ENCODE data around the gene TXNRD1.
"Not testable (repeated sequence)": the region's sequence is repeated elsewhere in the genome, so short reads cannot be mapped to it uniquely, and the experiment has no call there.

The TXNRD1 gene

GRCh38 chr12:104243551-104243950, 28.0 kb downstream of the TXNRD1 start:
- no peak for FAIRE-seq

- FAIRE-seq = no peak
Measured at GRCh38 chr12:104243971-104244370, 28.4 kb downstream of the TXNRD1 start.

DNA sequence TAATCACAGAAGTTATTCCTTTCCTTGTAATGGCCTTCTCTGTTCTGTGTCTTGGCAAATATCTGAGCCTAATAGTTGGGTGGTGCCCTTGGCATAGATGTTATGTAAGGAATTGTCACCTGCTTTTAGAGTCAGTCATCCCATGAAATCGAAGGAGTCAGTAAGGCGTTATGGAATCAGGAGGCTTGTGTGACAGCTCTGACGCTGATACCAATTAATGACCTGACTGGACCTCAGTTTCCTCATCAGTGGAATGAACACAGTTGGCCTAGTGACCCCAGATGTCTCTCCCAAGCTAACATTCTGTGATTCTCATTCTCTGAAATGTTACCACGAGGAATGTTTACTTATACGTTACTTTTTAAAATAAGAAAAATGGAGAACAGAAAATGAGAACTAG, 32.1 kb downstream of the TXNRD1 start:
- no peak for FAIRE-seq

DNA sequence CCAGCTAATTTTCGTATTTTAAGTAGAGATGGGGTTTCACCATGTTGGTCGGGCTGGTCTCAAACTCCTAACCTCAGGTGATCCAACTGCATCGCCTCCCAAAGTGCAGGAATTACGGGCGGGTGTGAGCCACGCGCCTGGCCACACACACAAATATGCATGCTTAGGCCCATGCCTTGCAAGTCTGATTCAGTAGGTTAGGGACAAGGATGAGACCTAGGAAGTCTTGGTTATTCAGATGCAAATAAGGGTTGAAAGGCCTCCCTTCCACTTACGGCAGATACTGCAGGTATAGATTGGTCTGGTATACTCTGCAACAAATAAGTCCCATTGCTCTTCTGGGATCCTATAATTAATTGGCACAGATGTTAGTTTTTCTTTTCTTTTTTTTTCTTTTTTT, 32.9 kb downstream of the TXNRD1 start:
- FAIRE-seq = no peak

DNA sequence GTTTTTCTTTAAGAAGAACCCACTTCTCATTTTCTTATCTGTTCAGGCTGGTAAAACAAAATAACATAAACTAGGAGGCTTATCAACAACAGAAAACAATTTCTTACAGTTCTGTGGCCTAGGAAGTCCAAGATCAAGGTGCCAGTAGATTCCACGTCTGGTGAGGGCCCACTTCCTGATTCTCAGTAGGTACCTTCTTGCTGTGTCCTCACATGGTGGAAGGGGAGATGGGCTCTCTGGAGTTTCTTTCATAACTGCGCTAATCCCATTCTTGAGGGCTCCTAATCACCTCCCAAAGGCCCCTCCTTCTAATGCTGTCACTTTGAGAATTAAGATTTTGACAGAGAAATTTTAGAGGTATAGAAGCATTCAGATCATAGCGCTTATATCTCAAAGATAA, 33.4 kb downstream of the TXNRD1 start:
- no peak for FAIRE-seq

GRCh38 chr12:104249898-104250297, 34.3 kb downstream of the TXNRD1 start:
- no peak for FAIRE-seq

- no peak for FAIRE-seq
Measured at GRCh38 chr12:104250366-104251125, 35.0 kb downstream of the TXNRD1 start.

DNA sequence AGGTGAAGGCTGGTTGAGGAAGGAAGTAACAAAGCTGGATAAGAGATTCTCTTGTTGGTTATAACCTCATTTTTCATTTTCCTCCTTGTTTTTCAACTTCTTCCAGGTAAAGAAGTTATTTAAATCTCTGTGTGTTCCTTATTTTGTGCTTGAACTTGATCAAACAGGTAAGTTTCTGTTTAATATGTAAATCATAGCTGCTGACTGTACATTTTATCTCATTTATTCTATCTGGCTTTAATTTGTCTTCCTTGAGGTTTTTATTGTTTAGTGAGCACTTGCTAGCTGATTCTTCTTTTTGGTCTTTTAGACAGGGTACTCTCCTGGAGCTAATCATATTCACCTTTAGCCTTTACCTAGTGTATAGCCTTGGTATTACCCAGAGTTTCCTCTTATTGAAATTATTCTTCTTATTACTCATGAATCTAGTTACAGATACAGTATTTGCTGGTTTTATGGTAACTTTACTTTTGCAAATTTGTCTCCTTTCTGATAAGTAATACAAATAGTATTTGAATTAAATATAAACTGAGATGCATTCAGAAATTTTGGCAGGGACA, 42.4 kb downstream of the TXNRD1 start:
- FAIRE-seq = no peak

GRCh38 chr12:104258476-104259067, 43.0 kb downstream of the TXNRD1 start:
- no peak for FAIRE-seq

GRCh38 chr12:104263026-104263425, 47.4 kb downstream of the TXNRD1 start:
- no peak for FAIRE-seq

DNA sequence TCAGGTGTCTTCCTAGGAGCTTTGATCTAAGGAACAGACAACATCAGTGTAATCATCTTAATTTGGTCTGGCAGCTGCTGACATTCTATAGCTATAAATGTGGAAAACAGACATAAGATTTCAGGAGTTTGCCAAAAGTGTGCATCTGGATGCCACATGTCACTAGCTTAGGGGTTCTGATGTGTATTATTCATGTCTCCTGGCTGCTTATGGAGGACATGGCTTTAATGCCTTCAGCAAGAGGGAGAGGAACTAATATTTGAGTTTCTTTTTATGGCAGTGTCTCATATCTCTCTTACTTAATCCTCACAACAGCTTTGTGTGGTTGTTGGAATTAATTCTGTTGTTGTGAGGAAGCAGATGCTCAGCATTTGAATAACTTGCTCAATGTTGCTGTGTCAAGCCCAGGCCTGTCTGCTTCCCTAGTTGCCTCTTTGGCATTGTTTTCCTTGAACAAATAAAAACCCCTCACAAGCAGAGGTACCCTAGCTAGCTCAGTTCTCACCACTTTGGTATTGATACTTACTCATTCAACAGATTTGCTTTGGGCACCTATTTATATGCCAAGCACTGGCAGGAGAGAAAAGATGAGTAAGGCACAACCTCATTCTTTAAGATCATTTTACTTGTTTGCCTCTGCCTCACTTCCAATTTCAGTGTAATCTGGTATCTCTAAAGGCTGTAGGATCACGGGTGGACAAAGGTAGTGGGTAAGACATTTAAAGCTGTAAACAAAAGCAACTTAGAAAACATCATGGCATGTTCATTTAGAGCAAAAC, 48.2 kb downstream of the TXNRD1 start:
- no peak for FAIRE-seq

- not testable (repeated sequence) for FAIRE-seq
Measured at GRCh38 chr12:104265436-104265835, 49.9 kb downstream of the TXNRD1 start.

DNA sequence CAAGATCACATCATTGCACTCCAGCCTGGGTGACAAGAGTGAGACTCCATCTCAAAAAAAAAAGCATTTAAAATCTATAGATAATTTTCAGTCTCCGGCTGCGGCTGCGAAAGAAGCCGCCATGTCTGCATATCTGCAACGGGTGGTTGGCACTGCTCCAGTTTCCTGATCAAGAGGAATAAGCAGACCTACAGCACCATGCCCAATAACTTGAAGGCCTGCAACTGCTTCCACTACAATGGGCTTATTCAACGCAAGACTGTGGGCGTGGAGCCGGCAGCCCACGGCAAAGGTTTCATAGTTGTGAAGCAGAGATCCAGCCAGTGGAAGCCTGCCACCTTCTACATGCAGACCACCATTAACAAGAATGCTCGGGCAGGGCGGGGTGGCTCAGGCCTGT, 57.4 kb downstream of the TXNRD1 start:
- FAIRE-seq = no peak

DNA sequence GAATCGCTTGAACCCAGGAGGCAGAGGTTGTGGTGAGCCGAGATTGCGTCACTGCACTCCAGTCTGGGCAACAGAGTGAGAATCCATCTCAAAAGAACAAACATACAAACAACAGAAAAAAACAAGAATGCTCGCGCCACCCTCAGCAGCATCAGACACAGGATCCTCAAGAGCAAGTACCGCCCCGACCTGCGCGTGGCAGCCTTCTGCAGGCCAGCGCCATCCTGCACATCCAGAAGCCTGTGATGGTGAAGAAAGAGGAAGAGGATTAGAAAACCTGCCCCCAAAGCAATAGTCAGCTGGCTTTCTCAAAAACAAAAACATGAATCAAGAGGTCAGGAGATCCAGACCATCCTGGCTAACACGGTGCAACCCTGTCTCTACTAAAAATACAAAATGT, 57.9 kb downstream of the TXNRD1 start:
- FAIRE-seq = no peak

DNA sequence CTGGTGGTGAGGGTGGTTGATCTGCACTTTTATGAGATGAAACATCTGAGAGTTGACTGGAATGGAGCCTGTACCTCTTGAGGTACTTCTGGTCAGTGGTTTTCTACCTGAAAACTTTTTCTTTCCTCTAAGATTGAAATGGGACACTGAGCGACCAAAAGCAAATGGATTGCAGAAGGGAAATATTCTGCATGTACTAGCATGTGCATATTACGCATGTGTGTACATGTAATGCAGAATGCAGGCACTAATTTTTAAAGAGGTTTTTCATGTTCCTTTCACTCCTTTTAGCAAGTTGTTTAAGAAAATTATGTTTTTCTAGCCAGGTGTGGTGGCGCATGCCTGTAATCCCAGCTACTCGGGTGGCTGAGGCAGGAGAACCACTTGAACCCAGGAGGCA, 59.2 kb downstream of the TXNRD1 start:
- no peak for FAIRE-seq

- no peak for FAIRE-seq
Measured at GRCh38 chr12:104275689-104276088, 60.1 kb downstream of the TXNRD1 start.

DNA sequence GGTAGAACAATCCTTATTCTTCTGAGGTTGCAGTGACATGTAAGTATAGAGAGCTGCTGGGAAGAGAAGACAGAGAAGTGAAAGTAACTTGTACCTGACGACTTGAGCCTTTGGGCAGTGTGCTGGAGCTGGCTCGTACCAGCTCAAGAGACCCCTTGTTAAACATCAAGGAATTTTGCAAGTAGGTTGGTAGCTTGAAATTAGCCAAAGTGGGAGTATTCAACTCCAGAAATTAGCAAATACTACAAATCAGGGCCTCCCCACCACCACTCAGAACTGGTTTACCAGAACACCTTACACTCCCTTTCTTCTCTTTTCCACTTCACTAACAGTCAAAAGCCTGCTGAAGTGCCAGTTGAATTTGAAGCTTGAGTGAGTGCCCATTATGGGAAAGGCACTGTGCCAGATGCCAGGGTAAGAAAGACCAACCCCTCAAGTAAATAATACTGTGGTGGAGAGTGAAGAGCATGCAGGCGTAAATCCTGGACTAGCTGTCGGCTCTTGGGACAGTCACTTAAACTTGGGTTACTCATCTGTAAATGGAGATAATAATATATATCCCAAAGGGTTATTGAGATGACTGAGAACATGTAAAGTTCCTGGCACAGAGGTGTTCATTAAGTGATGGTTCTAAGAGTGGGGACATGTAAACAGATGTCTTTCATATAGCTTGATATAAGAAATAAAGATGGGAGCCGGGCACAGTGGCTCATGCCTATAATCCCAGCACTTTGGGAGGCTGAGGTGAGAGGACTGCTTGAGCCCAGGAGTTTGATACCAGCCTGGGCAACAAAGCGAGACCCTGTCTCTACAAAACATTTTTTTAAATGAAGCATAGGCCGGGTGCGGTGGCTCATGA, 60.9 kb downstream of the TXNRD1 start:
- no peak for FAIRE-seq

- no peak for FAIRE-seq
Measured at GRCh38 chr12:104279164-104279563, 63.6 kb downstream of the TXNRD1 start.

DNA sequence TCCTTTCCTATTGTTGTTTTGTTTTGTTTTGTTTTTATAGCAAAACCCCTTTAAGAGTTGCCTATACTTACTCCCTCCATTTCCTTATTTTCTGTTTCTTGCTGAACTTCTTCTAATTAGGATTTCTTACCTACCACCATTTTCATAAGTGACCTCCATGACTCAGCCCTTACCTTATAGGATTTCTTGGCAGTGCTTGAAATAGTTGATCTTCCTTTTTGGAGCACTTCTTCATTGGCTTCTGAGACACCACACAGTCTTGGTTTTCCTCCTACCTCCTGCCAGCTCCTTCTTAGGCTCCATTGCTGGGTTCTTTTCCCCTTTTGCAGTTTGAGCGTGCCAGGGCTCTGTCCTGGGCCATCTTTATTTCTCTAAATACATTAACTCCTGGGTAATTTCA, 64.5 kb downstream of the TXNRD1 start:
- FAIRE-seq = no peak

DNA sequence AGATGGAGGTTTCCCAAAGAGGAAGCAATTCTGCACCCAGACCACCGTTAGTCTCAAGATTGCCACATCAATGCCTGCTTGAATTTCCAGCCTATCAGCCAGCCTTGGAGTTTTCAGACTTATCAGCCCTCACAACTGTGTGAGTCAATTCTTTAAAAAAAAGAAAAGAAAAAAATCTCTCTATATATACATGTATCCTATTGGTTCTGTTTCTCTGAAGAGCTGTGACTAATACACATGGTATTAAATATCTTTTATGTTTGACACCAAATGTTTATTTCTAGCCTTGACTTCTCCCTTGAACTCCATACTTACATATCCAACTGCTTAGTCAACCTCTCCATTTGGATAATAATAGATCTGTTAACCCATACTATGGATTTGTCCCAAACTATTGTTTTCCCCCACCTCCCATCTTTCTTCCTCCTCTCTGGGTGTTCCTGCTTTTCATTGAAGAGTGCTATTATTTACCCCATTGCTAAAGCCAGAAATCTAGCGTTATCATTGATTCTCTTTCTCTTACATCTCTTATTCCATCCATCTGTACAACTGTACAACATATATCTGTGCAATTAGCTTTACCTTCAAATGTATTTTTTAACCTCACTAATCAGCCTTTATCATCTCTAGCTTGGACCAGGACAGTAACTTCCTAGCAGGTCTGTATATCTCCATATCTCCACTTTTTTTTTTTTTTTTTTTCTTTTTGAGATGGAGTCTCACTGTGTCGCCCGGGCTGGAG, 65.3 kb downstream of the TXNRD1 start:
- FAIRE-seq = no peak

DNA sequence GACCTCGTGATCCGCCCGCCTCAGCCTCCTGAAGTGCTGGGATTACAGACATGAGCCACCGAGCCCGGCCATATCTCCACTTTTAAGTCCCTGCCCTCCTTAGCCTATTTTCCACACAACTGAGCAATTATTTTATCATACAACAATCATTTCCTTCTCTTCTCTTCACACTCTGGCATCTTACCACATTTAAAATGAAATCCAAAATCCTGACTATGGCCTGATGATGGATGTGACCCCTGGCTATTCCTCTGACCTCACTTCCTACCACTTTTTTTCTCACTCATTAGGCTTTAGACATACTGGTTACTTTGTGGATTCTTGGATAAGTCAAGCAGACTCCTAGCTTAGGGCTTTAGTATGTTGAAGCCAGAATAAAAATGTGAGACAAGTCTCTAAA, 66.1 kb downstream of the TXNRD1 start:
- FAIRE-seq = no peak

GRCh38 chr12:104282109-104282508, 66.5 kb downstream of the TXNRD1 start:
- no peak for FAIRE-seq
